ENCODE data around the gene DOCK4. TPM values are rescaled to one million over a fixed set of nuclear protein-coding genes. Genes with fewer than 3 reads are reported as not detected.

The DOCK4 gene
- total and polyA plus RNA-seq, 10 of the 15 experiments (the other 5 are each of a cell fraction or from before 2014, with no cell fraction given) = 0.03 to 0.73 (median 0.38) TPM

DNA sequence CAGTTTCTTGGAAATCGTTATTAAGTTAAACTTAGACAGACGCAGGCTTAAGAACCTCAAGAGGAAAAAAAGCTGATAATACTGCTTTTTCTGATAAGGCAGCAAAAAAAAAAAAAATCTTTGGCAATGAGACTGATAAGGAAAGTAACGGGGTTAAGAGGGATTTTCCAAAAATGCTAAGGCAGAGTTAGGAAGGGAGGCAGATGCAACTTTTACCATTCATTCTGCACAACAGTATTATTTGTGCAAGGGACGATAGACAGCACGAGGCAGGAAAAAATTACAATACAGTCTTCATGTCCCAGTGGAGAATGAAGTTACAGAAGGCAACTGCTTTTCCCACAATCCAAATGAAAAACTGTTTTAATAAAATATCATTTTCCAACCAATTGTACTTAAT lies 194.0 kb downstream of the DOCK4 start (continued):
- no peak for TF ChIP-seq BMI1 (IDR thresholded peaks at IDR 0.05; ENCODE audit: borderline replicate concordance)
- no peak for TF ChIP-seq CEBPB (IDR thresholded peaks at IDR 0.05; ENCODE audit: borderline replicate concordance in 1 of 2, low read depth in 2 of 2, low read length in 2 of 2)
- TF ChIP-seq ZNF217 (IDR thresholded peaks at IDR 0.05) = no peak
- TF ChIP-seq ESRRA (IDR thresholded peaks at IDR 0.05; ENCODE audit: low read length) = no peak
- no peak for TF ChIP-seq SPI1 (IDR thresholded peaks at IDR 0.05; ENCODE audit: borderline replicate concordance, insufficient read depth, low read depth, low read length)
- TF ChIP-seq HCFC1 (IDR thresholded peaks at IDR 0.05; ENCODE audit: low read length) = no peak
- TF ChIP-seq JUNB (IDR thresholded peaks at IDR 0.05) = no peak
- TF ChIP-seq, protein P1, sequence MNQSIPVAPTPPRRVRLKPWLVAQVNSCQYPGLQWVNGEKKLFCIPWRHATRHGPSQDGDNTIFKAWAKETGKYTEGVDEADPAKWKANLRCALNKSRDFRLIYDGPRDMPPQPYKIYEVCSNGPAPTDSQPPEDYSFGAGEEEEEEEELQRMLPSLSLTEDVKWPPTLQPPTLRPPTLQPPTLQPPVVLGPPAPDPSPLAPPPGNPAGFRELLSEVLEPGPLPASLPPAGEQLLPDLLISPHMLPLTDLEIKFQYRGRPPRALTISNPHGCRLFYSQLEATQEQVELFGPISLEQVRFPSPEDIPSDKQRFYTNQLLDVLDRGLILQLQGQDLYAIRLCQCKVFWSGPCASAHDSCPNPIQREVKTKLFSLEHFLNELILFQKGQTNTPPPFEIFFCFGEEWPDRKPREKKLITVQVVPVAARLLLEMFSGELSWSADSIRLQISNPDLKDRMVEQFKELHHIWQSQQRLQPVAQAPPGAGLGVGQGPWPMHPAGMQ (IDR thresholded peaks at IDR 0.05; ENCODE audit: borderline replicate concordance) = no peak
- no peak for TF ChIP-seq EED (IDR thresholded peaks at IDR 0.05; ENCODE audit: low read depth)
- TF ChIP-seq JUND (IDR thresholded peaks at IDR 0.05; ENCODE audit: low read depth, low read length) = no peak
- TF ChIP-seq RB1 (IDR thresholded peaks at IDR 0.05; ENCODE audit: borderline replicate concordance) = no peak

DNA sequence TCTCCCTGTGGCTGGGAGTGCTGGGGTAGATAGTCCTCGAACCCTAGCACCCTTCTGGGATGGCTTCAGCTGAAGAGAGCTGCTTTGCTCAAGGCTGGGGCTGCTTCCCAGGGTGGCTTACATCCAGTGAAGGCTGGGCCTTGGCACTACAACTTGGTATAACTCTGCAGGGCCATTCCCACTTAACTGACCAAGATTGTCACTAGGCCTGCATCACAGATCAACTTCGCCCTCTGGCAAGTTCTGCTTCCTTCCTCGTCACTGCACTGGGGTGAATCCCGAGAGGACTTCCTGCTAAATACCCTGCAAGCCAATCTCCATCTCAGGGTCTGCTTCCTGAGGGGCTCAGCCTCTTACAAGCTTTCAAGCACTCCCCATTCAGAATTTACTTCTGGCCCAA lies 195.2 kb downstream of the DOCK4 start:
- ChIA-PET RAD21 (ENCODE audit: unreplicated experiment) (no interaction called here), SMC1A (ENCODE audit: uncharacterized antibody, unreplicated experiment) (no interaction called here), CTCF (no interaction called here), POLR2A (no interaction called here)
- no peaks in the 10 kb centered on the region for H4K20me1 ChIP-seq (ENCODE audit: control insufficient read depth, insufficient read depth)
- no peak overlapping the region for H2AFZ ChIP-seq (ENCODE audit: control insufficient read depth, low read depth, low read length)
- H3K4me1 ChIP-seq (ENCODE audit: control insufficient read depth, insufficient read depth, low read length) = no peaks in the 10 kb centered on the region
- H3K36me3 ChIP-seq (ENCODE audit: control insufficient read depth in 2 of 2, insufficient read depth in 2 of 2, low read length in 1 of 2) = no peaks in the 10 kb centered on the region
- no peak for ATAC-seq
- FAIRE-seq = no peak
- no peaks in the 10 kb centered on the region for H3K79me2 ChIP-seq (ENCODE audit: control insufficient read depth, insufficient read depth, low read length)
- H3K27me3 ChIP-seq (replicated peaks in 1 of 2; ENCODE audit: control insufficient read depth in 2 of 2, insufficient read depth in 2 of 2, low read length in 1 of 2) = peaks cover 0 to 1% of the 10 kb centered on the region in 2 experiments; a peak in 2 of 4 replicates
- intact Hi-C loops (cut with micrococcal nuclease; ENCODE audit: unreplicated experiment) = no loop called here
- TF ChIP-seq SMAD5 (IDR thresholded peaks at IDR 0.05; ENCODE audit: low read depth) (no peak), MTA3 (IDR thresholded peaks at IDR 0.05; ENCODE audit: borderline replicate concordance, low read length) (no peak), MYB (IDR thresholded peaks at IDR 0.05; ENCODE audit: borderline replicate concordance, low read depth, low read length) (no peak), EGR1 (IDR thresholded peaks at IDR 0.05; ENCODE audit: borderline replicate concordance in 1 of 2, low read depth in 2 of 2, low read length in 2 of 2) (no peak), ATF7 (IDR thresholded peaks at IDR 0.05; ENCODE audit: low read depth) (no peak), HCFC1 (IDR thresholded peaks at IDR 0.05; ENCODE audit: low read length) (no peak), NFYA (IDR thresholded peaks at IDR 0.05; ENCODE audit: borderline replicate concordance, low read depth, low read length) (no peak), BCL11A (IDR thresholded peaks at IDR 0.05; ENCODE audit: low read depth, low read length) (no peak), ZNF24 (IDR thresholded peaks at IDR 0.05) (no peak)
- TF ChIP-seq, protein P2, sequence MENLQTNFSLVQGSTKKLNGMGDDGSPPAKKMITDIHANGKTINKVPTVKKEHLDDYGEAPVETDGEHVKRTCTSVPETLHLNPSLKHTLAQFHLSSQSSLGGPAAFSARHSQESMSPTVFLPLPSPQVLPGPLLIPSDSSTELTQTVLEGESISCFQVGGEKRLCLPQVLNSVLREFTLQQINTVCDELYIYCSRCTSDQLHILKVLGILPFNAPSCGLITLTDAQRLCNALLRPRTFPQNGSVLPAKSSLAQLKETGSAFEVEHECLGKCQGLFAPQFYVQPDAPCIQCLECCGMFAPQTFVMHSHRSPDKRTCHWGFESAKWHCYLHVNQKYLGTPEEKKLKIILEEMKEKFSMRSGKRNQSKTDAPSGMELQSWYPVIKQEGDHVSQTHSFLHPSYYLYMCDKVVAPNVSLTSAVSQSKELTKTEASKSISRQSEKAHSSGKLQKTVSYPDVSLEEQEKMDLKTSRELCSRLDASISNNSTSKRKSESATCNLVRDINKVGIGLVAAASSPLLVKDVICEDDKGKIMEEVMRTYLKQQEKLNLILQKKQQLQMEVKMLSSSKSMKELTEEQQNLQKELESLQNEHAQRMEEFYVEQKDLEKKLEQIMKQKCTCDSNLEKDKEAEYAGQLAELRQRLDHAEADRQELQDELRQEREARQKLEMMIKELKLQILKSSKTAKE (IDR thresholded peaks at IDR 0.05; ENCODE audit: low read depth, poor library complexity, severe bottlenecking) = no peak
- TF ChIP-seq, protein P3, sequence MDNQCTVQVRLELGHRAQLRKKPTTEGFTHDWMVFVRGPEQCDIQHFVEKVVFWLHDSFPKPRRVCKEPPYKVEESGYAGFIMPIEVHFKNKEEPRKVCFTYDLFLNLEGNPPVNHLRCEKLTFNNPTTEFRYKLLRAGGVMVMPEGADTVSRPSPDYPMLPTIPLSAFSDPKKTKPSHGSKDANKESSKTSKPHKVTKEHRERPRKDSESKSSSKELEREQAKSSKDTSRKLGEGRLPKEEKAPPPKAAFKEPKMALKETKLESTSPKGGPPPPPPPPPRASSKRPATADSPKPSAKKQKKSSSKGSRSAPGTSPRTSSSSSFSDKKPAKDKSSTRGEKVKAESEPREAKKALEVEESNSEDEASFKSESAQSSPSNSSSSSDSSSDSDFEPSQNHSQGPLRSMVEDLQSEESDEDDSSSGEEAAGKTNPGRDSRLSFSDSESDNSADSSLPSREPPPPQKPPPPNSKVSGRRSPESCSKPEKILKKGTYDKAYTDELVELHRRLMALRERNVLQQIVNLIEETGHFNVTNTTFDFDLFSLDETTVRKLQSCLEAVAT (IDR thresholded peaks at IDR 0.05) = no peak
- in situ Hi-C loops (cut with MboI) = no loop called here
- no peak for DNase-seq (ENCODE audit: low read depth, low spot score)
- no TSS peak for BruUV-seq (replicated peaks)
- whole genome bisulfite sequencing (ENCODE audit: insufficient coverage, insufficient replicate concordance, low lambda C conversion rate, missing lambda C conversion rate) = 53% methylated on average over 4 of the region's 4 CpGs
- no peak overlapping the region for H3K4me2 ChIP-seq (ENCODE audit: control insufficient read depth, insufficient read depth)
- H3K9ac ChIP-seq (ENCODE audit: control insufficient read depth, insufficient read depth, low read length) = no peak overlapping the region
- no peak overlapping the region for H3K4me3 ChIP-seq
- H3K9me3 ChIP-seq (replicated peaks; ENCODE audit: control insufficient read depth, insufficient read depth, low read length) = no peaks in the 10 kb centered on the region
- H3K27ac ChIP-seq (ENCODE audit: control insufficient read depth, insufficient read depth) = no peak overlapping the region
